HepG2 (cell line): ENCODE results near the gene ZSCAN20. TPM values are rescaled to one million over a fixed set of nuclear protein-coding genes. Genes with fewer than 3 reads are reported as not detected.

Source experiments
- ATAC-seq: fragments of 200-7000 bp; cut with Tn5 transposase; 3 replicates; pipeline ENCODE4 v1.9.1; 2020; ENCODE audit warnings: mild to moderate bottlenecking, moderate library complexity
- BruUV-seq: library from RNA; stranded (reverse); fragments of 400-500 nt; replicated peaks from 2 replicates; lab custom pipeline; 2021; lab: Mats Ljungman, UMichigan
- CTCF ChIA-PET: fragments of 300-600 bp; formaldehyde crosslinking; extraction: SDS; loops from one replicate; lab custom pipeline; 2021; ENCODE audit warnings: low total read pairs, inconsistent platforms, low intra/inter-chr PET ratio; lab: Yijun Ruan, JAX
- POLR2A ChIA-PET: fragments of 350-600 bp; sonication (Branson Sonifier 250); formaldehyde crosslinking; loops from one replicate; lab custom pipeline; 2020; ENCODE audit warnings: antibody characterized with exemption, inconsistent platforms; lab: Yijun Ruan, JAX
- DNase-seq: peaks from one replicate; pipeline ENCODE4 v3.0.0-alpha.2; 2015; ENCODE audit warnings: low spot score
- FAIRE-seq: peaks from 3 replicates; lab custom pipeline; 2011; peaks lifted over from hg19 to GRCh38; lab: Jason Lieb, UNC
- H2AFZ ChIP-seq: one replicate; pipeline ENCODE4 v1.6.1; 2011; ENCODE audit warnings: low read length, inconsistent platforms
- H3K27ac ChIP-seq: fragments of 300-600 bp; 3 replicates; pipeline ENCODE4 v1.8.0; 2011; ENCODE audit warnings: mixed run types, mild to moderate bottlenecking, mixed read lengths, low read length, inconsistent platforms; ENCODE audit not compliant: insufficient read depth; ENCODE audit errors: extremely low read length
- H3K27me3 ChIP-seq, 2 experiments: fragments of 200-600 bp in 1 of 2; 2 replicates in 1 of 2; 3 replicates in 1 of 2; pipeline versions ENCODE4 v1.6.0 to v1.8.0; 2011; ENCODE audit warnings: low read length in 2 of 2, mild to moderate bottlenecking in 2 of 2, moderate library complexity in 2 of 2, inconsistent platforms in 1 of 2; ENCODE audit not compliant: insufficient read depth in 2 of 2, control insufficient read depth in 1 of 2
- H3K36me3 ChIP-seq, 2 experiments: fragments of 200-600 bp in 1 of 2; replicated peaks in 1 of 2; 2 replicates in 1 of 2; 3 replicates in 1 of 2; pipeline versions ENCODE4 v1.5.1 to v1.8.0; 2011; ENCODE audit warnings: low read length in 2 of 2, inconsistent platforms in 1 of 2; ENCODE audit not compliant: insufficient read depth in 2 of 2, control insufficient read depth in 1 of 2
- H3K4me1 ChIP-seq: 2 replicates; pipeline ENCODE4 v1.5.1; 2012; ENCODE audit warnings: low read length, inconsistent platforms; ENCODE audit not compliant: insufficient read depth
- H3K4me2 ChIP-seq: 2 replicates; pipeline ENCODE4 v1.6.0; 2011; ENCODE audit warnings: low read depth, low read length, inconsistent platforms
- H3K4me3 ChIP-seq, 3 experiments: fragments of 200-600 bp in 1 of 3; sonication (generic), shearing (Covaris generic) in 1 of 3; replicated peaks in 1 of 3; 2 replicates each; pipeline ENCODE4 v1.5.1; 2011 to 2016; ENCODE audit warnings: low read length in 3 of 3, inconsistent platforms in 2 of 3, low read depth in 2 of 3, mild to moderate bottlenecking in 2 of 3, control low read depth in 1 of 3, mixed read lengths in 1 of 3; ENCODE audit not compliant: insufficient read depth in 1 of 3
- H3K79me2 ChIP-seq: one replicate; pipeline ENCODE4 v1.6.1; 2011; ENCODE audit warnings: low read length, inconsistent platforms; ENCODE audit not compliant: insufficient read depth
- H3K9ac ChIP-seq: 2 replicates; pipeline ENCODE4 v1.6.0; 2011; ENCODE audit warnings: mild to moderate bottlenecking, low read depth, low read length, inconsistent platforms; ENCODE audit not compliant: insufficient read depth
- H3K9me3 ChIP-seq: 2 replicates; pipeline ENCODE4 v1.5.1; 2012; ENCODE audit warnings: mild to moderate bottlenecking, low read length
- H4K20me1 ChIP-seq: 2 replicates; pipeline ENCODE4 v1.6.0; 2011; ENCODE audit warnings: inconsistent platforms, mild to moderate bottlenecking, low read length, moderate library complexity; ENCODE audit not compliant: insufficient read depth
- AKAP8 ChIP-seq: sonication (generic); formaldehyde crosslinking; IDR thresholded peaks from 2 replicates; pipeline ENCODE4 v1.5.1; 2020; ENCODE audit warnings: mild to moderate bottlenecking, missing genetic modification reagents
- ARID2 ChIP-seq: sonication (generic); formaldehyde crosslinking; IDR thresholded peaks from 2 replicates; pipeline ENCODE4 v1.8.1; 2022; ENCODE audit warnings: mild to moderate bottlenecking, missing genetic modification reagents, borderline replicate concordance
- ATF7 ChIP-seq, 2 experiments: fragments of 450-650 bp in 1 of 2; sonication (generic) in 1 of 2; formaldehyde crosslinking in 1 of 2; IDR thresholded peaks; 2 replicates each; pipeline versions ENCODE4 v1.4.0 to v1.6.1; 2016 to 2020; ENCODE audit warnings: antibody characterized with exemption in 1 of 2, mild to moderate bottlenecking in 1 of 2, missing genetic modification reagents in 1 of 2
- CSRNP1 ChIP-seq: sonication (generic); formaldehyde crosslinking; IDR thresholded peaks from 2 replicates; pipeline ENCODE4 v1.8.1; 2023; ENCODE audit warnings: mild to moderate bottlenecking, missing genetic modification reagents
- DDIT3 ChIP-seq: sonication (generic); formaldehyde crosslinking; IDR thresholded peaks from 2 replicates; pipeline ENCODE4 v1.4.0; 2020; ENCODE audit warnings: mild to moderate bottlenecking, missing genetic modification reagents
- MZF1 ChIP-seq: sonication (generic); formaldehyde crosslinking; IDR thresholded peaks from 2 replicates; pipeline ENCODE4 v1.8.1; 2023; ENCODE audit warnings: mild to moderate bottlenecking, missing genetic modification reagents, borderline replicate concordance
- NFYC ChIP-seq: IDR thresholded peaks from 2 replicates; pipeline ENCODE4 v1.6.1; 2016; ENCODE audit warnings: missing genetic modification reagents, missing compliant biosample characterization
- RFXAP ChIP-seq: sonication (generic); formaldehyde crosslinking; IDR thresholded peaks from 2 replicates; pipeline ENCODE4 v1.4.0; 2020; ENCODE audit warnings: missing genetic modification reagents, borderline replicate concordance
- RORA ChIP-seq: sonication (generic); formaldehyde crosslinking; IDR thresholded peaks from 2 replicates; pipeline ENCODE4 v1.5.0; 2020; ENCODE audit warnings: mild to moderate bottlenecking, missing genetic modification reagents, moderate library complexity
- ZMYM3 ChIP-seq: sonication (generic); formaldehyde crosslinking; IDR thresholded peaks from 2 replicates; pipeline ENCODE4 v1.5.1; 2020; ENCODE audit warnings: mild to moderate bottlenecking, missing genetic modification reagents
- ZNF543 ChIP-seq: sonication (generic); formaldehyde crosslinking; IDR thresholded peaks from 2 replicates; pipeline ENCODE4 v1.4.0; 2020; ENCODE audit warnings: mild to moderate bottlenecking, missing genetic modification reagents
- ZNF740 ChIP-seq: sonication (generic); formaldehyde crosslinking; IDR thresholded peaks from 2 replicates; pipeline ENCODE4 v1.4.0; 2020; ENCODE audit warnings: missing genetic modification reagents
- WGBS: methylation state at CpG from one replicate; pipeline ENCODE4 v1.1.6; 2017; ENCODE audit warnings: low lambda C conversion rate; 5-methylcytosine and 5-hydroxymethylcytosine counted together
- in situ Hi-C: cut with HindIII; loops from 2 replicates; pipeline ENCODE4 v1.10.0; 2017; ENCODE audit warnings: low pct_unique_long_range_greater_than_20kb; ENCODE audit not compliant: extremely low pct_ligation_motif_present
- intact Hi-C: fragments of 100-400 bp; cut with micrococcal nuclease; formaldehyde crosslinking; loops from one replicate; pipeline ENCODE4 v1.10.0; 2022; ENCODE audit not compliant: unreplicated experiment
- polyA plus RNA-seq, 8 experiments: library from polyadenylated mRNA; depleted of rRNA in 3 of 8; stranded (reverse) in 7 of 8; unstranded in 1 of 8; fragments of >200 nt; fragmentation: Illumina TruSeq in 4 of 8; extraction: Trizol in 4 of 8; gene quantifications; 2 replicates each; pipeline versions ENCODE4 v1.2.1 to v1.2.3, GENCODE V29; 2011 to 2016; ENCODE audit warnings: low read depth in 4 of 8, missing spikeins in 1 of 8, mixed read lengths in 1 of 8; ENCODE audit not compliant: insufficient read depth in 1 of 8
- total RNA-seq, 5 experiments: library from RNA; depleted of rRNA; stranded (reverse); fragments of >200 nt; fragmentation: Illumina TruSeq; extraction: Trizol; gene quantifications; 2 replicates each; pipeline ENCODE4 v1.2.3, GENCODE V29; 2016; ENCODE audit warnings: low read depth in 1 of 5

ZSCAN20 gene
- total and polyA plus RNA-seq, 2 of the 13 experiments (the other 11 are each of a cell fraction or from before 2014, with no cell fraction given) = 1.1 to 2.8 TPM

- no peak for TF ChIP-seq ZNF740
- TF ChIP-seq ARID2 (CRISPR knock-in tag) = no peak
- TF ChIP-seq MZF1 (CRISPR knock-in tag) = no peak
- TF ChIP-seq, all 625 proteins: peak for 0
Measured at GRCh38 chr1:33477451-33477850, 5.0 kb downstream of the ZSCAN20 start (continued).

- BruUV-seq = no TSS peak
- POLR2A ChIA-PET = no interaction called here
- H3K4me2 ChIP-seq = no peak overlapping the region
Measured at GRCh38 chr1:33482412-33482811, 10.0 kb downstream of the ZSCAN20 start.

GRCh38 chr1:33488624-33489023 is 16.2 kb downstream of the ZSCAN20 start:
- in situ Hi-C loops (no loop called here), intact Hi-C loops (no loop called here)
- Histone ChIP-seq H3K79me2 (no peaks in the 10 kb centered on the region), H3K27me3 (no peaks in the 10 kb centered on the region; a peak in 1 of 5 replicates), H3K9ac (no peak overlapping the region), H3K9me3 (0 out of 2 replicates have a peak, but pooled peaks cover 7% of the 10 kb centered on the region), H4K20me1 (no peaks in the 10 kb centered on the region), H3K4me2 (no peak overlapping the region), H2AFZ (no peak overlapping the region), H3K27ac (no peak overlapping the region), H3K36me3 (peaks cover 5 to 18% of the 10 kb centered on the region in 2 experiments; a peak in 4 of 5 replicates), H3K4me1 (no peaks in the 10 kb centered on the region), H3K4me3 (no peak overlapping the region)
- FAIRE-seq = no peak
- ATAC-seq = no peak
- ChIA-PET POLR2A (no interaction called here), CTCF (no interaction called here)
- no peak for DNase-seq
- no TSS peak for BruUV-seq
- 100% methylated on average over 2 of the region's 2 CpGs for WGBS
- TF ChIP-seq ZMYM3 = no peak
- TF ChIP-seq RORA (CRISPR knock-in tag) = no peak
- TF ChIP-seq RFXAP = no peak
- peak; percentile 95 for TF ChIP-seq ATF7 (IDR thresholded peaks at IDR 0.05)
- TF ChIP-seq ATF7 (CRISPR knock-in tag; IDR thresholded peaks at IDR 0.05) = no peak
- no peak for TF ChIP-seq DDIT3 (CRISPR knock-in tag)
- TF ChIP-seq CSRNP1 (CRISPR knock-in tag) = no peak

More at GRCh38 chr1:33482412-33482811, 10.0 kb downstream of the ZSCAN20 start:
- WGBS = 91% methylated on average over 2 of the region's 2 CpGs
- no peak for TF ChIP-seq AKAP8 (CRISPR knock-in tag)
- no peak for TF ChIP-seq ZNF543 (CRISPR knock-in tag)
- no peak for TF ChIP-seq NFYC (CRISPR knock-in tag)
- H3K36me3 ChIP-seq = peaks cover 0 to 1% of the 10 kb centered on the region in 2 experiments; a peak in 2 of 5 replicates
- H2AFZ ChIP-seq = no peak overlapping the region
- DNase-seq (no peak), FAIRE-seq (no peak), ATAC-seq (no peak)
- no peak overlapping the region for H3K27ac ChIP-seq
- no peaks in the 10 kb centered on the region for H4K20me1 ChIP-seq
- 0 out of 2 replicates have a peak, but pooled peaks cover 7% of the 10 kb centered on the region for H3K9me3 ChIP-seq
- H3K4me1 ChIP-seq = no peaks in the 10 kb centered on the region
- CTCF ChIA-PET = no interaction called here
- no peaks in the 10 kb centered on the region for H3K79me2 ChIP-seq
- in situ Hi-C loops (no loop called here), intact Hi-C loops (no loop called here)
- H3K9ac ChIP-seq = no peak overlapping the region
- no peaks in the 10 kb centered on the region for H3K27me3 ChIP-seq
- no peak overlapping the region for H3K4me3 ChIP-seq
